GM23338 (cell line): Measurements from ENCODE around the gene SCN3A. TPM values are rescaled to one million over a fixed set of nuclear protein-coding genes. Genes with fewer than 3 reads are reported as not detected.

Experiments used
- polyA plus RNA-seq: library from polyadenylated mRNA; unstranded; fragments of >200 nt; fragmentation: Nextera tagmentation; extraction: Ambion mirVana; gene quantifications from 2 replicates; pipeline ENCODE4 v1.2.1, GENCODE V29; 2016
- total RNA-seq: library from RNA; depleted of rRNA; stranded (reverse); fragments of >200 nt; shearing (Covaris generic); gene quantifications from 2 replicates; pipeline ENCODE4 v1.2.3, GENCODE V29; 2014; rRNA removed

The SCN3A gene
- total and polyA plus RNA-seq, 2 experiments from 2014 or later = 0.66 TPM; not detected in 1

Other genes with a start within 250 kb of the SCN3A start
- gene SLC38A11, start 248.5 kb downstream of the SCN3A start, total RNA-seq = not detected in 2 replicates
- gene SLC38A11, start 248.5 kb downstream of the SCN3A start, polyA plus RNA-seq = not detected in 2 replicates
- 0.52 and 0.82 TPM in 2 replicates for gene SCN2A, start 35.4 kb upstream of the SCN3A start, total RNA-seq
- gene SCN2A, start 35.4 kb upstream of the SCN3A start, polyA plus RNA-seq = 0.45 and 0.52 TPM in 2 replicates